ENCODE results near the gene ERO1A. TPM values are rescaled to one million over a fixed set of nuclear protein-coding genes. Genes with fewer than 3 reads are reported as not detected.

ERO1A gene
- total and polyA plus RNA-seq, 2 donors (not counting 1 experiment from before 2014, with no cell fraction given), result 12.2 to 29.7 TPM

GRCh38 chr14:52599974-52600373, 95.4 kb downstream of the ERO1A start:
- CTCF ChIA-PET, result no interaction called here
- no CpG with 5 or more reads among the region's 3 CpGs for WGBS (ENCODE audit: insufficient coverage)
- no peaks in the 10 kb centered on the region for H3K36me3 ChIP-seq (replicated peaks in 1 of 2; ENCODE audit: control extremely low read depth in 1 of 2, control insufficient read depth in 1 of 2, extremely low read depth in 1 of 2, insufficient read depth in 2 of 2, low read length in 1 of 2)
- H3K9me3 ChIP-seq (ENCODE audit: control extremely low read depth in 1 of 3, control insufficient read depth in 2 of 3, insufficient read depth in 1 of 3, low read length in 2 of 3), result peaks cover 0 to 12% (median 0%) of the 10 kb centered on the region in 3 donors
- no peak overlapping the region for H3K27ac ChIP-seq (ENCODE audit: low read length in 2 of 2)
- no peak overlapping the region for H3K4me3 ChIP-seq (ENCODE audit: control extremely low read depth in 1 of 5, extremely low read depth in 1 of 5, insufficient read depth in 1 of 5, low read depth in 2 of 5, low read length in 4 of 5)
- no peaks in the 10 kb centered on the region for H3K27me3 ChIP-seq (replicated peaks in 1 of 4; ENCODE audit: control extremely low read depth in 1 of 4, control insufficient read depth in 3 of 4, insufficient read depth in 4 of 4, low read length in 3 of 4)
- POLR2A ChIA-PET, result no interaction called here
- TF ChIP-seq EZH2 (IDR thresholded peaks at IDR 0.05; ENCODE audit: borderline replicate concordance, insufficient read depth, low read depth, low read length, poor library complexity, severe bottlenecking) (no peak), CTCF (IDR thresholded peaks at IDR 0.05) (no peak)
- no peak overlapping the region for H2AFZ ChIP-seq (ENCODE audit: insufficient read depth, low read depth, low read length, poor library complexity, severe bottlenecking)
- H3K4me1 ChIP-seq (ENCODE audit: control insufficient read depth in 2 of 2, insufficient read depth in 2 of 2, low read length in 2 of 2), result peaks cover 0 to 4% of the 10 kb centered on the region in 2 donors
- H3K27ac Mint-ChIP-seq, result no peak overlapping the region
- H3K4me1 Mint-ChIP-seq, result peaks cover 4% of the 10 kb centered on the region
- no peak for DNase-seq
- ATAC-seq (ENCODE audit: low read depth), result no peak
- H3K4me2 ChIP-seq (replicated peaks; ENCODE audit: low read depth, low read length, poor library complexity, severe bottlenecking), result no peak overlapping the region
- intact Hi-C loops (cut with micrococcal nuclease), result no loop called here
- H3K4me3 Mint-ChIP-seq, result no peak overlapping the region
- peaks cover 2% of the 10 kb centered on the region for H3K27me3 Mint-ChIP-seq
- no peaks in the 10 kb centered on the region for H4K20me1 ChIP-seq (ENCODE audit: control insufficient read depth, insufficient read depth, low read length, poor library complexity, severe bottlenecking)
- no peak overlapping the region for H3K9ac ChIP-seq (ENCODE audit: low read length)
- H3K9me3 Mint-ChIP-seq (ENCODE audit: insufficient read depth), result peaks cover 5% of the 10 kb centered on the region
- no peaks in the 10 kb centered on the region for H3K79me2 ChIP-seq (ENCODE audit: control insufficient read depth, insufficient read depth, low read length)

GRCh38 chr14:52598568-52598967, 96.8 kb downstream of the ERO1A start:
- Histone ChIP-seq H3K4me2 (replicated peaks; ENCODE audit: low read depth, low read length, poor library complexity, severe bottlenecking) (no peak overlapping the region), H3K27ac (ENCODE audit: low read length in 2 of 2) (no peak overlapping the region), H3K4me1 (ENCODE audit: control insufficient read depth in 2 of 2, insufficient read depth in 2 of 2, low read length in 2 of 2) (peaks cover 0 to 4% of the 10 kb centered on the region in 2 donors), H3K27me3 (replicated peaks in 1 of 4; ENCODE audit: control extremely low read depth in 1 of 4, control insufficient read depth in 3 of 4, insufficient read depth in 4 of 4, low read length in 3 of 4) (no peaks in the 10 kb centered on the region), H3K79me2 (ENCODE audit: control insufficient read depth, insufficient read depth, low read length) (no peaks in the 10 kb centered on the region), H4K20me1 (ENCODE audit: control insufficient read depth, insufficient read depth, low read length, poor library complexity, severe bottlenecking) (no peaks in the 10 kb centered on the region), H2AFZ (ENCODE audit: insufficient read depth, low read depth, low read length, poor library complexity, severe bottlenecking) (no peak overlapping the region), H3K9me3 (ENCODE audit: control extremely low read depth in 1 of 3, control insufficient read depth in 2 of 3, insufficient read depth in 1 of 3, low read length in 2 of 3) (peaks cover 0 to 9% (median 0%) of the 10 kb centered on the region in 3 donors), H3K9ac (ENCODE audit: low read length) (no peak overlapping the region), H3K4me3 (ENCODE audit: control extremely low read depth in 1 of 5, extremely low read depth in 1 of 5, insufficient read depth in 1 of 5, low read depth in 2 of 5, low read length in 4 of 5) (no peak overlapping the region), H3K36me3 (replicated peaks in 1 of 2; ENCODE audit: control extremely low read depth in 1 of 2, control insufficient read depth in 1 of 2, extremely low read depth in 1 of 2, insufficient read depth in 2 of 2, low read length in 1 of 2) (no peaks in the 10 kb centered on the region)
- ATAC-seq (ENCODE audit: low read depth), result no peak
- H3K4me3 Mint-ChIP-seq, result no peak overlapping the region
- H3K9me3 Mint-ChIP-seq (ENCODE audit: insufficient read depth), result no peaks in the 10 kb centered on the region
- peaks cover 7% of the 10 kb centered on the region for H3K27me3 Mint-ChIP-seq
- peaks cover 4% of the 10 kb centered on the region for H3K4me1 Mint-ChIP-seq
- no peak for DNase-seq
- no CpG with 5 or more reads among the region's 1 CpG for WGBS (ENCODE audit: insufficient coverage)
- intact Hi-C loops (cut with micrococcal nuclease), result no loop called here
- ChIA-PET POLR2A (no interaction called here), CTCF (no interaction called here)
- TF ChIP-seq EZH2 (IDR thresholded peaks at IDR 0.05; ENCODE audit: borderline replicate concordance, insufficient read depth, low read depth, low read length, poor library complexity, severe bottlenecking) (no peak), CTCF (IDR thresholded peaks at IDR 0.05) (no peak)
- no peak overlapping the region for H3K27ac Mint-ChIP-seq

Measured in B cell (primary cell).